ENCODE data around the gene CASQ1.

- TF ChIP-seq RCOR1 (IDR thresholded peaks at IDR 0.05; ENCODE audit: borderline replicate concordance in 1 of 2, low read depth in 2 of 2, low read length in 2 of 2) (no peak), POLR2A (conservative IDR thresholded peaks at IDR 0.05) (no peak), ZBTB26 (CRISPR knock-in tag; IDR thresholded peaks at IDR 0.05) (no peak), MAFG (tag; conservative IDR thresholded peaks at IDR 0.05) (no peak), USF1 (CRISPR knock-in tag; IDR thresholded peaks at IDR 0.05) (no peak), RBM39 (optimal IDR thresholded peaks at IDR 0.05; ENCODE audit: low read depth, low read length) (no peak), HDAC3 (IDR thresholded peaks at IDR 0.05; ENCODE audit: borderline replicate concordance, partially characterized antibody) (no peak), CTCF (IDR thresholded peaks at IDR 0.05 in 2 of 3, conservative IDR thresholded peaks at IDR 0.05 in 1 of 3; ENCODE audit: insufficient read depth in 2 of 3, low read depth in 1 of 3, low read length in 3 of 3) (no peak), NELFE (IDR thresholded peaks at IDR 0.05; ENCODE audit: insufficient read depth, insufficient read length) (no peak), IRF9 (tag; IDR thresholded peaks at IDR 0.05) (no peak), TCF3 (CRISPR knock-in tag; IDR thresholded peaks at IDR 0.05) (no peak), BCL6 (CRISPR knock-in tag; IDR thresholded peaks at IDR 0.05) (no peak)
Observed at GRCh38 chr1:160166166-160166868, 24.1 kb upstream of the CASQ1 start.

Measured in K562 (cell line).